Adipocyte (in vitro differentiated cells): ENCODE data around the gene AQP1.

Source experiments
- DNase-seq: peaks from one replicate; pipeline ENCODE4 v3.0.0-alpha.2; 2015; ENCODE audit warnings: low read depth
- H3K27me3 ChIP-seq: replicated peaks from 2 replicates; pipeline ENCODE4 v1.7.0; 2013; ENCODE audit warnings: mild to moderate bottlenecking, low read length, moderate library complexity; ENCODE audit not compliant: control insufficient read depth, insufficient read depth
- H3K36me3 ChIP-seq: 2 replicates; pipeline ENCODE4 v1.7.0; 2013; ENCODE audit warnings: low read length, mild to moderate bottlenecking, moderate library complexity; ENCODE audit not compliant: control insufficient read depth, insufficient read depth, severe bottlenecking
- H3K4me1 ChIP-seq: 2 replicates; pipeline ENCODE4 v1.7.0; 2013; ENCODE audit warnings: mild to moderate bottlenecking, low read length, moderate library complexity; ENCODE audit not compliant: control insufficient read depth, insufficient read depth
- H3K4me3 ChIP-seq: 2 replicates; pipeline ENCODE4 v1.7.0; 2013; ENCODE audit warnings: mild to moderate bottlenecking, low read length, moderate library complexity
- H3K9ac ChIP-seq: 2 replicates; pipeline ENCODE4 v1.7.0; 2013; ENCODE audit warnings: mild to moderate bottlenecking, low read length, moderate library complexity
- H3K9me3 ChIP-seq: 2 replicates; pipeline ENCODE4 v1.7.0; 2013; ENCODE audit warnings: mild to moderate bottlenecking, low read length, moderate library complexity; ENCODE audit not compliant: control insufficient read depth

The AQP1 gene

GRCh38 chr7:30887464-30887872, 24.2 kb upstream of the AQP1 start:
- peaks cover 31% of the 10 kb centered on the region for H3K4me1 ChIP-seq
- H3K9me3 ChIP-seq, result no peaks in the 10 kb centered on the region
- H3K36me3 ChIP-seq, result no peaks in the 10 kb centered on the region
- no peaks in the 10 kb centered on the region for H3K27me3 ChIP-seq
- H3K9ac ChIP-seq, result no peak overlapping the region
- DNase-seq, result no peak
- no peak overlapping the region for H3K4me3 ChIP-seq

- H3K9ac ChIP-seq, result peak overlapping the region; percentile 35
- peak; percentile 81 for DNase-seq
- no peaks in the 10 kb centered on the region for H3K9me3 ChIP-seq
- H3K4me1 ChIP-seq, result peaks cover 40% of the 10 kb centered on the region
- H3K4me3 ChIP-seq, result no peak overlapping the region
- H3K36me3 ChIP-seq, result no peaks in the 10 kb centered on the region
- no peaks in the 10 kb centered on the region for H3K27me3 ChIP-seq
Observed at GRCh38 chr7:30888747-30889146, 22.9 kb upstream of the AQP1 start.

- no peaks in the 10 kb centered on the region for H3K36me3 ChIP-seq
- H3K9ac ChIP-seq, result no peak overlapping the region
- H3K27me3 ChIP-seq, result no peaks in the 10 kb centered on the region
- no peaks in the 10 kb centered on the region for H3K9me3 ChIP-seq
- H3K4me1 ChIP-seq, result peaks cover 44% of the 10 kb centered on the region
- no peak for DNase-seq
- H3K4me3 ChIP-seq, result no peak overlapping the region
Observed at GRCh38 chr7:30890226-30890625, 21.4 kb upstream of the AQP1 start.

GRCh38 chr7:30893357-30893756, 18.3 kb upstream of the AQP1 start:
- Histone ChIP-seq H3K27me3 (no peaks in the 10 kb centered on the region), H3K36me3 (no peaks in the 10 kb centered on the region)

GRCh38 chr7:30894009-30894408, 17.6 kb upstream of the AQP1 start:
- DNase-seq, result no peak
- no peak overlapping the region for H3K9ac ChIP-seq
- H3K27me3 ChIP-seq, result no peaks in the 10 kb centered on the region
- H3K4me3 ChIP-seq, result no peak overlapping the region
- H3K9me3 ChIP-seq, result no peaks in the 10 kb centered on the region
- no peaks in the 10 kb centered on the region for H3K36me3 ChIP-seq
- peaks cover 34% of the 10 kb centered on the region for H3K4me1 ChIP-seq

More at GRCh38 chr7:30893357-30893756, 18.3 kb upstream of the AQP1 start:
- H3K4me3 ChIP-seq, result no peak overlapping the region
- H3K9me3 ChIP-seq, result no peaks in the 10 kb centered on the region
- H3K9ac ChIP-seq, result no peak overlapping the region
- H3K4me1 ChIP-seq, result peaks cover 41% of the 10 kb centered on the region
- no peak for DNase-seq

GRCh38 chr7:30894866-30895605, 16.6 kb upstream of the AQP1 start:
- no peaks in the 10 kb centered on the region for H3K9me3 ChIP-seq
- peaks cover 39% of the 10 kb centered on the region for H3K4me1 ChIP-seq
- no peaks in the 10 kb centered on the region for H3K27me3 ChIP-seq
- no peak for DNase-seq
- H3K4me3 ChIP-seq, result no peak overlapping the region
- no peak overlapping the region for H3K9ac ChIP-seq
- no peaks in the 10 kb centered on the region for H3K36me3 ChIP-seq

- Histone ChIP-seq H3K4me3 (no peak overlapping the region), H3K4me1 (peaks cover 41% of the 10 kb centered on the region), H3K27me3 (no peaks in the 10 kb centered on the region), H3K9me3 (no peaks in the 10 kb centered on the region), H3K36me3 (no peaks in the 10 kb centered on the region), H3K9ac (no peak overlapping the region)
- DNase-seq, result no peak
Observed at GRCh38 chr7:30896036-30896435, 15.6 kb upstream of the AQP1 start.

GRCh38 chr7:30896783-30897637, 14.6 kb upstream of the AQP1 start:
- Histone ChIP-seq H3K4me1 (peaks cover 41% of the 10 kb centered on the region), H3K4me3 (no peak overlapping the region), H3K36me3 (no peaks in the 10 kb centered on the region), H3K9me3 (no peaks in the 10 kb centered on the region), H3K27me3 (no peaks in the 10 kb centered on the region), H3K9ac (no peak overlapping the region)
- DNase-seq, result no peak

- Histone ChIP-seq H3K27me3 (no peaks in the 10 kb centered on the region), H3K36me3 (no peaks in the 10 kb centered on the region), H3K4me1 (peaks cover 41% of the 10 kb centered on the region), H3K9ac (no peak overlapping the region), H3K9me3 (no peaks in the 10 kb centered on the region), H3K4me3 (no peak overlapping the region)
- DNase-seq, result no peak
Observed at GRCh38 chr7:30897770-30898169, 13.9 kb upstream of the AQP1 start.

- Histone ChIP-seq H3K27me3 (no peaks in the 10 kb centered on the region), H3K36me3 (no peaks in the 10 kb centered on the region), H3K9me3 (no peaks in the 10 kb centered on the region), H3K4me3 (no peak overlapping the region), H3K4me1 (peaks cover 36% of the 10 kb centered on the region), H3K9ac (no peak overlapping the region)
- DNase-seq, result no peak
Observed at GRCh38 chr7:30898411-30898810, 13.2 kb upstream of the AQP1 start.

GRCh38 chr7:30899066-30899465, 12.6 kb upstream of the AQP1 start:
- no peaks in the 10 kb centered on the region for H3K9me3 ChIP-seq
- DNase-seq, result no peak
- H3K4me3 ChIP-seq, result no peak overlapping the region
- H3K9ac ChIP-seq, result no peak overlapping the region
- peaks cover 30% of the 10 kb centered on the region for H3K4me1 ChIP-seq
- H3K36me3 ChIP-seq, result no peaks in the 10 kb centered on the region
- no peaks in the 10 kb centered on the region for H3K27me3 ChIP-seq
